ENCODE measurements around the gene FA2H.

GRCh38 chr16:74751658-74752057 is 23.0 kb downstream of the FA2H start:
- TF ChIP-seq ZNF274 (IDR thresholded peaks at IDR 0.05; ENCODE audit: low read depth, low read length) = no peak
- TF ChIP-seq YY1 (IDR thresholded peaks at IDR 0.05; ENCODE audit: insufficient read depth, insufficient read length) = no peak
